ENCODE results near the gene PRICKLE4. TPM values are rescaled to one million over a fixed set of nuclear protein-coding genes. Genes with fewer than 3 reads are reported as not detected.

Gene PRICKLE4
- polyA plus RNA-seq (ENCODE audit: insufficient read length in 12 of 12), result 1 to 10 TPM in 10 of 12 donors, not detected in 2; 1.2 to 6.9 (median 2.5) TPM
- long read RNA-seq, donor 1, partial matches to known transcripts, result 0 of 1 reads
- long read RNA-seq, donor 1, other reads (novel, unspliced or antisense), result 0 of 1 reads
- long read RNA-seq, donor 2, result 0 reads
- long read RNA-seq, donor 3, result 0 reads
- long read RNA-seq, donor 4, result 0 reads
- long read RNA-seq, donor 5, result 0 reads
- long read RNA-seq, donor 6, result 0 reads
- long read RNA-seq, donor 7, result 0 reads
- long read RNA-seq, donor 8, result 0 reads
- long read RNA-seq, donor 9, result 0 reads
- long read RNA-seq, donor 10, result 0 reads
- long read RNA-seq, donor 11, result 0 reads

- DNase-seq, result peak; percentile 48
Measured at GRCh38 chr6:41780551-41781365, at the start of gene PRICKLE4. Gene PRICKLE4 (plus strand): TSS chr6:41780782. CDS start chr6:41783474, 2,692 bp downstream.

- DNase-seq, result no peak
Measured at GRCh38 chr6:41731561-41732086, 49.0 kb upstream of the PRICKLE4 start.

- DNase-seq, result no peak
Measured at GRCh38 chr6:41732149-41732548, 48.4 kb upstream of the PRICKLE4 start.

- no peak for DNase-seq
Measured at GRCh38 chr6:41732591-41733359, 47.8 kb upstream of the PRICKLE4 start.

GRCh38 chr6:41733360-41733706 lies 47.2 kb upstream of the PRICKLE4 start:
- no peak for DNase-seq

GRCh38 chr6:41733707-41734665 lies 46.6 kb upstream of the PRICKLE4 start:
- peak; percentile 75 for DNase-seq

GRCh38 chr6:41734666-41735426 lies 45.7 kb upstream of the PRICKLE4 start:
- DNase-seq, result peak; percentile 88

GRCh38 chr6:41735427-41736185 lies 45.0 kb upstream of the PRICKLE4 start, which contains the start of gene TFEB:
Gene TFEB (minus strand): TSS chr6:41735608. CDS start chr6:41691213, 44,395 bp downstream.
- peak; percentile 93 for DNase-seq

GRCh38 chr6:41736186-41736733 lies 44.3 kb upstream of the PRICKLE4 start:
- no peak for DNase-seq

- no peak for DNase-seq
Measured at GRCh38 chr6:41736800-41737555, 43.6 kb upstream of the PRICKLE4 start.

- DNase-seq, result no peak
Measured at GRCh38 chr6:41737591-41738130, 42.9 kb upstream of the PRICKLE4 start.

GRCh38 chr6:41739041-41739440 lies 41.5 kb upstream of the PRICKLE4 start:
- no peak for DNase-seq

GRCh38 chr6:41740366-41741162 lies 40.0 kb upstream of the PRICKLE4 start:
- DNase-seq, result no peak

- no peak for DNase-seq
Measured at GRCh38 chr6:41741625-41742490, 38.7 kb upstream of the PRICKLE4 start.

- no peak for DNase-seq
Measured at GRCh38 chr6:41743406-41744235, 37.0 kb upstream of the PRICKLE4 start.
